ENCODE results near the gene SEC14L1.

GRCh38 chr17:77099997-77100396 lies 40.8 kb upstream of the SEC14L1 start:
- TF ChIP-seq POLR2AphosphoS5 (IDR thresholded peaks at IDR 0.05; ENCODE audit: low read depth, low read length), result no peak
- TF ChIP-seq POLR2A (IDR thresholded peaks at IDR 0.05; ENCODE audit: low read depth, low read length), result no peak
- no peak for TF ChIP-seq TAF1 (IDR thresholded peaks at IDR 0.05; ENCODE audit: low read depth, low read length)
- no peak for TF ChIP-seq PAX5 (IDR thresholded peaks at IDR 0.05; ENCODE audit: insufficient read depth, low read length, severe bottlenecking)
- no peak for TF ChIP-seq SPI1 (IDR thresholded peaks at IDR 0.05; ENCODE audit: low read depth, low read length)
